Adrenal gland (tissue), 5 donors: Measurements from ENCODE around the gene FAM193B.

Experiments
- POLR2A ChIP-seq, 2 donors: fragments of 450-650 bp; IDR thresholded peaks; one replicate each; pipeline ENCODE4 v1.6.1; 2017; ENCODE audit warnings: antibody characterized with exemption in 2 of 2, mild to moderate bottlenecking in 2 of 2, moderate library complexity in 1 of 2
- TF ChIP-seq, protein P1 (sequence below), 6 experiments: fragments of 450-650 bp in 4 of 6; fragments of 200-600 bp in 2 of 6; sonication (generic) in 1 of 6; IDR thresholded peaks; 1 replicate in 5 of 6; 2 replicates in 1 of 6; pipeline versions ENCODE4 v1.5.1 to v1.8.0; 2016 to 2021; ENCODE audit warnings: antibody characterized with exemption in 6 of 6, mild to moderate bottlenecking in 2 of 6, moderate library complexity in 1 of 6
- donor health status: DM: no; HTN: no; CAD: no.

GRCh38 chr5:177507596-177508220 lies 46.7 kb downstream of the FAM193B start:
- TF ChIP-seq, protein P1, sequence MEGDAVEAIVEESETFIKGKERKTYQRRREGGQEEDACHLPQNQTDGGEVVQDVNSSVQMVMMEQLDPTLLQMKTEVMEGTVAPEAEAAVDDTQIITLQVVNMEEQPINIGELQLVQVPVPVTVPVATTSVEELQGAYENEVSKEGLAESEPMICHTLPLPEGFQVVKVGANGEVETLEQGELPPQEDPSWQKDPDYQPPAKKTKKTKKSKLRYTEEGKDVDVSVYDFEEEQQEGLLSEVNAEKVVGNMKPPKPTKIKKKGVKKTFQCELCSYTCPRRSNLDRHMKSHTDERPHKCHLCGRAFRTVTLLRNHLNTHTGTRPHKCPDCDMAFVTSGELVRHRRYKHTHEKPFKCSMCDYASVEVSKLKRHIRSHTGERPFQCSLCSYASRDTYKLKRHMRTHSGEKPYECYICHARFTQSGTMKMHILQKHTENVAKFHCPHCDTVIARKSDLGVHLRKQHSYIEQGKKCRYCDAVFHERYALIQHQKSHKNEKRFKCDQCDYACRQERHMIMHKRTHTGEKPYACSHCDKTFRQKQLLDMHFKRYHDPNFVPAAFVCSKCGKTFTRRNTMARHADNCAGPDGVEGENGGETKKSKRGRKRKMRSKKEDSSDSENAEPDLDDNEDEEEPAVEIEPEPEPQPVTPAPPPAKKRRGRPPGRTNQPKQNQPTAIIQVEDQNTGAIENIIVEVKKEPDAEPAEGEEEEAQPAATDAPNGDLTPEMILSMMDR (IDR thresholded peaks at IDR 0.05) = no peak
- no peak for TF ChIP-seq POLR2A (IDR thresholded peaks at IDR 0.05)
